Neutrophil (primary cell): ENCODE results near the gene CPT1B.
"Not testable (repeated sequence)": the region's sequence is repeated elsewhere in the genome, so short reads cannot be mapped to it uniquely, and the experiment has no call there.

Source experiments
- H3K27ac ChIP-seq: fragments of 200-600 bp; sonication (generic); 2 replicates; pipeline ENCODE4 v1.5.1; 2016; ENCODE audit warnings: mild to moderate bottlenecking, moderate library complexity
- H3K27me3 ChIP-seq: fragments of 200-600 bp; sonication (generic); 2 replicates; pipeline ENCODE4 v1.6.0; 2016; ENCODE audit warnings: mild to moderate bottlenecking
- H3K36me3 ChIP-seq: fragments of 200-600 bp; sonication (generic); 2 replicates; pipeline ENCODE4 v1.5.1; 2017
- H3K4me1 ChIP-seq, 2 experiments: fragments of 200-600 bp in 1 of 2; sonication (generic) in 1 of 2; 1 replicate in 1 of 2; 2 replicates in 1 of 2; pipeline versions ENCODE4 v1.5.1 to v1.6.1; 2013 to 2016; ENCODE audit warnings: low read depth in 1 of 2, low read length in 1 of 2, mild to moderate bottlenecking in 1 of 2, moderate library complexity in 1 of 2; ENCODE audit not compliant: control insufficient read depth in 1 of 2, insufficient read depth in 1 of 2
- H3K4me3 ChIP-seq, 2 experiments: fragments of 200-600 bp in 1 of 2; sonication (generic) in 1 of 2; 1 replicate in 1 of 2; 2 replicates in 1 of 2; pipeline ENCODE4 v1.5.1; 2013 to 2016; ENCODE audit warnings: low read depth in 1 of 2, low read length in 1 of 2, mild to moderate bottlenecking in 1 of 2, moderate library complexity in 1 of 2
- H3K9me3 ChIP-seq: fragments of 200-600 bp; sonication (generic); 2 replicates; pipeline ENCODE4 v1.5.1; 2016
- TF ChIP-seq, protein P1 (sequence below): fragments of 200-600 bp; sonication (generic); IDR thresholded peaks from 2 replicates; pipeline ENCODE4 v1.5.1; 2016; ENCODE audit warnings: antibody characterized with exemption

The CPT1B gene

GRCh38 chr22:50541667-50542026, 36.6 kb downstream of the CPT1B start:
- H3K27me3 ChIP-seq = peaks cover 12% of the 10 kb centered on the region
- peak overlapping the region; percentile 100 for H3K27ac ChIP-seq
- TF ChIP-seq, protein P1, sequence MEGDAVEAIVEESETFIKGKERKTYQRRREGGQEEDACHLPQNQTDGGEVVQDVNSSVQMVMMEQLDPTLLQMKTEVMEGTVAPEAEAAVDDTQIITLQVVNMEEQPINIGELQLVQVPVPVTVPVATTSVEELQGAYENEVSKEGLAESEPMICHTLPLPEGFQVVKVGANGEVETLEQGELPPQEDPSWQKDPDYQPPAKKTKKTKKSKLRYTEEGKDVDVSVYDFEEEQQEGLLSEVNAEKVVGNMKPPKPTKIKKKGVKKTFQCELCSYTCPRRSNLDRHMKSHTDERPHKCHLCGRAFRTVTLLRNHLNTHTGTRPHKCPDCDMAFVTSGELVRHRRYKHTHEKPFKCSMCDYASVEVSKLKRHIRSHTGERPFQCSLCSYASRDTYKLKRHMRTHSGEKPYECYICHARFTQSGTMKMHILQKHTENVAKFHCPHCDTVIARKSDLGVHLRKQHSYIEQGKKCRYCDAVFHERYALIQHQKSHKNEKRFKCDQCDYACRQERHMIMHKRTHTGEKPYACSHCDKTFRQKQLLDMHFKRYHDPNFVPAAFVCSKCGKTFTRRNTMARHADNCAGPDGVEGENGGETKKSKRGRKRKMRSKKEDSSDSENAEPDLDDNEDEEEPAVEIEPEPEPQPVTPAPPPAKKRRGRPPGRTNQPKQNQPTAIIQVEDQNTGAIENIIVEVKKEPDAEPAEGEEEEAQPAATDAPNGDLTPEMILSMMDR = peak; percentile 19
- H3K4me3 ChIP-seq = peak overlapping the region; percentile 59 to 63
- peaks cover 85 to 88% of the 10 kb centered on the region in 2 experiments for H3K4me1 ChIP-seq
- not testable (repeated sequence) for H3K36me3 ChIP-seq, H3K9me3 ChIP-seq

GRCh38 chr22:50540381-50540780, 37.8 kb downstream of the CPT1B start:
- Histone ChIP-seq H3K27me3 (peaks cover under 1% of the 10 kb centered on the region), H3K9me3 (no peaks in the 10 kb centered on the region), H3K4me1 (peaks cover 85 to 98% of the 10 kb centered on the region in 2 experiments), H3K4me3 (peak overlapping the region; percentile 59 to 63), H3K36me3 (no peaks in the 10 kb centered on the region), H3K27ac (peak overlapping the region; percentile 100)
- TF ChIP-seq, protein P1 = no peak

- Histone ChIP-seq H3K9me3 (no peaks in the 10 kb centered on the region), H3K4me3 (peak overlapping the region; percentile 44 to 59), H3K27me3 (no peaks in the 10 kb centered on the region), H3K27ac (peak overlapping the region; percentile 100), H3K36me3 (no peaks in the 10 kb centered on the region), H3K4me1 (peaks cover 84 to 99% of the 10 kb centered on the region in 2 experiments)
- TF ChIP-seq, protein P1 = no peak
These were observed 40.5 kb downstream of the CPT1B start for GRCh38 chr22:50537765-50538164.

- Histone ChIP-seq H3K4me3 (no peak overlapping the region), H3K4me1 (peaks cover 82 to 91% of the 10 kb centered on the region in 2 experiments), H3K9me3 (no peaks in the 10 kb centered on the region), H3K27me3 (no peaks in the 10 kb centered on the region), H3K36me3 (no peaks in the 10 kb centered on the region), H3K27ac (peak overlapping the region; percentile 100)
- TF ChIP-seq, protein P1 = no peak
These were observed 42.0 kb downstream of the CPT1B start for GRCh38 chr22:50536226-50536625.

DNA sequence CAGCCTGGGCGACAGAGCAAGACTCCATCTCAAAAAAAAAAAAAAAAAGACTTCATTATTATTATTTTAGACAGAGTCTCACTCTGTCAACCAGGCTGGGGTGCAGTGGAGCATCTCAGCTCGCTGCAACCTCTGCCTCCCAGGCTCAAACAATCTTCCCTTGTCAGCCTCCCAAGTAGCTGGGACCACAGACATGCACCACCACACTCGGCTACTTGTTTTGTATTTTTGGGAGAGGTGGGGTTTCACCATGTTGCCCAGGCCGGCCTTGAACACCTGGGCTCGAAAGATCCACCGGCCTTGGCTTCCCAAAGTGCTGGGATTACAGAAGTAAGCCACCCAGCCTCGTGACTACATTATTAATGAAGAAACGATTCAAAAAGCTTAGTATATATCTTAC, 43.1 kb downstream of the CPT1B start:
- Histone ChIP-seq H3K36me3 (no peaks in the 10 kb centered on the region), H3K27ac (peak overlapping the region; percentile 98), H3K4me3 (no peak overlapping the region), H3K27me3 (no peaks in the 10 kb centered on the region), H3K9me3 (no peaks in the 10 kb centered on the region), H3K4me1 (peaks cover 73 to 79% of the 10 kb centered on the region in 2 experiments)
- TF ChIP-seq, protein P1 = no peak

GRCh38 chr22:50533856-50534711, 44.1 kb downstream of the CPT1B start:
- Histone ChIP-seq H3K27ac (peak overlapping the region; percentile 98), H3K4me3 (peak overlapping the region; percentile 35 to 36), H3K4me1 (peaks cover 64 to 71% of the 10 kb centered on the region in 2 experiments)
- not testable (repeated sequence) for H3K36me3 ChIP-seq, H3K27me3 ChIP-seq, H3K9me3 ChIP-seq
